ENCODE results near the gene LMNB1. TPM values are rescaled to one million over a fixed set of nuclear protein-coding genes. Genes with fewer than 3 reads are reported as not detected.

LMNB1 gene
- total RNA-seq, 1 experiment from 2014 or later = 211 TPM

DNA sequence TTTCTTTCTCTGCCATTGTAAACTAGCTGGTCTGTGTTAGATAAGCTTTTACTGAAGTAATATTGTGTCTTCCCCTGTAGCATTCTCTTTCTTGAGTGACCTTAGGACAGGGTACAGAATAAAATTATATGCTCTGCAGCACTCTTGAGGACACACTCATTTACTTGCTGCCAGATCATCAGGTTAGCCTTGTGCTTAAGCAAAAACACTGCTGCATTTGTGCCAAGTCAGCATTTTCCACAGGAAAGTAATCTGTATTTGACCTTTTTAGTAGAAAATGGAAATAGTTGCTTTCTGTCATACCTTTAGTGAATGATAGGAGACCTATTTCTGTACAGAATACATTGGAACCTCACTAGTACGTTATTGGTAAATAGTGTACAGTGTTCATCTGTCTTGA is 54.2 kb downstream of the LMNB1 start:
- Mint-ChIP-seq H3K27me3 (ENCODE audit: low read depth) (no peaks in the 10 kb centered on the region), H3K9me3 (no peaks in the 10 kb centered on the region), H3K4me3 (no peak overlapping the region), H3K27ac (peak overlapping the region in 1 of 3 experiments; percentile 81; a peak in 1 of 7 replicates), H3K4me1 (peaks cover 11 to 12% of the 10 kb centered on the region in 2 experiments), H3K36me3 (ENCODE audit: insufficient read depth in 1 of 3, low read depth in 3 of 3) (peaks cover 52 to 92% (median 84%) of the 10 kb centered on the region in 3 experiments)
- Histone ChIP-seq H3K23me2 (ENCODE audit: insufficient read length, low read depth, low read length, poor library complexity, severe bottlenecking) (no peaks in the 10 kb centered on the region), H4K8ac (replicated peaks; ENCODE audit: insufficient read length, low read depth, low read length) (no peak overlapping the region), H3K23ac (ENCODE audit: insufficient read length, low read depth, low read length) (no peak overlapping the region), H3K27me3 (ENCODE audit: insufficient read depth, low read length) (no peaks in the 10 kb centered on the region), H2AK5ac (ENCODE audit: insufficient read length, low read length) (no peak overlapping the region), H2BK5ac (ENCODE audit: insufficient read length, low read length) (no peak overlapping the region), H2BK120ac (ENCODE audit: low read depth, low read length, poor library complexity, severe bottlenecking) (no peak overlapping the region), H3K4me2 (ENCODE audit: insufficient read depth, insufficient read length, low read length) (no peak overlapping the region), H3K79me1 (ENCODE audit: insufficient read depth, low read depth, low read length, poor library complexity, severe bottlenecking) (no peaks in the 10 kb centered on the region), H2BK20ac (ENCODE audit: low read depth, low read length, poor library complexity, severe bottlenecking) (no peak overlapping the region), H3K14ac (ENCODE audit: insufficient read depth, low read length) (no peak overlapping the region), H2BK15ac (ENCODE audit: low read depth, low read length) (no peak overlapping the region), H4K91ac (ENCODE audit: insufficient read length, low read depth, low read length) (no peak overlapping the region), H3K9me3 (ENCODE audit: control insufficient read depth, low read depth, low read length) (no peaks in the 10 kb centered on the region), H3K4me1 (ENCODE audit: insufficient read depth, low read length) (0 out of 2 replicates have a peak, but pooled peaks cover 2% of the 10 kb centered on the region), H3K4ac (ENCODE audit: low read depth, low read length) (no peak overlapping the region), H3K79me2 (ENCODE audit: insufficient read depth, low read length) (no peaks in the 10 kb centered on the region), H3K27ac (ENCODE audit: insufficient read length, low read depth, low read length) (no peak overlapping the region), H3K56ac (ENCODE audit: insufficient read length, low read depth, low read length) (no peak overlapping the region), H4K20me1 (ENCODE audit: control insufficient read depth, insufficient read depth, insufficient read length) (no peaks in the 10 kb centered on the region), H4K5ac (ENCODE audit: insufficient read length, low read depth, low read length) (no peak overlapping the region), H3K18ac (ENCODE audit: insufficient read length, low read depth, low read length) (no peak overlapping the region), H3K9ac (ENCODE audit: extremely low read depth, insufficient read length, low read length) (no peak overlapping the region), H3T11ph (ENCODE audit: low read length) (no peak overlapping the region), H2BK12ac (ENCODE audit: insufficient read length, low read depth, low read length) (no peak overlapping the region), H2AFZ (ENCODE audit: low read length) (no peak overlapping the region)
- WGBS (ENCODE audit: extremely low coverage, insufficient read length, low lambda C conversion rate) = no CpG with 5 or more reads among the region's 1 CpG
- no peak for DNase-seq
- TF ChIP-seq, protein P1, sequence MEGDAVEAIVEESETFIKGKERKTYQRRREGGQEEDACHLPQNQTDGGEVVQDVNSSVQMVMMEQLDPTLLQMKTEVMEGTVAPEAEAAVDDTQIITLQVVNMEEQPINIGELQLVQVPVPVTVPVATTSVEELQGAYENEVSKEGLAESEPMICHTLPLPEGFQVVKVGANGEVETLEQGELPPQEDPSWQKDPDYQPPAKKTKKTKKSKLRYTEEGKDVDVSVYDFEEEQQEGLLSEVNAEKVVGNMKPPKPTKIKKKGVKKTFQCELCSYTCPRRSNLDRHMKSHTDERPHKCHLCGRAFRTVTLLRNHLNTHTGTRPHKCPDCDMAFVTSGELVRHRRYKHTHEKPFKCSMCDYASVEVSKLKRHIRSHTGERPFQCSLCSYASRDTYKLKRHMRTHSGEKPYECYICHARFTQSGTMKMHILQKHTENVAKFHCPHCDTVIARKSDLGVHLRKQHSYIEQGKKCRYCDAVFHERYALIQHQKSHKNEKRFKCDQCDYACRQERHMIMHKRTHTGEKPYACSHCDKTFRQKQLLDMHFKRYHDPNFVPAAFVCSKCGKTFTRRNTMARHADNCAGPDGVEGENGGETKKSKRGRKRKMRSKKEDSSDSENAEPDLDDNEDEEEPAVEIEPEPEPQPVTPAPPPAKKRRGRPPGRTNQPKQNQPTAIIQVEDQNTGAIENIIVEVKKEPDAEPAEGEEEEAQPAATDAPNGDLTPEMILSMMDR (conservative IDR thresholded peaks at IDR 0.05) = no peak

Measured in H9 (cell line).